ENCODE data around the gene LRPPRC.

LRPPRC gene

DNA sequence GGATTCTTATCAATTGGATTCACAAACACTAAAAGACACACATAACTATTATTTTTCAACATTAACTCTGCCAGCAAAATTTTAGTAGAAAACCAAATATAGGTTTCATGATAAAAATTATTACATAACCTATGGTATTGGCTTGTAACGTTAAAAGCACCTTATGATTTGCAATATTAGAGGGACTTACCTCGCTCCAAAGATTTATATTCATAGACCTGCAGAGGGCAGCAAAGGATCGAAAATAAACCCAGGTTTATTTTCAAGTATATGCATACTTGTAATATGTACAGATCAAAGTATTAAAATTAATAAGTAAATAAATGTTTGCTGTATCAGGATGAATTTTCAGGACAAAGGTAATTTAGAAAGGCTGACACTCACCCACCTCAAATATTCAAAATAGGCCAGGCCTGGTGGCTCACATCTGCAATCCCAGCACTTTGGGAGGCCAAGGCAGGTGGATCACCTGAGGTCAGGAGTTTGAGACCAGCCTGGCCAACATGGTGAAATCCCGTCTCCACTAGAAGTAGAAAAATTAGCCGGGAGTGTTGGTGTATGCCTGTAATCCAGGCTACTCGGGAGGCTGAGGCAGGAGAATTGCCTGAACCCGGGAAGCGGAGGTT lies 45.3 kb downstream of the LRPPRC start:
- Histone ChIP-seq H3K36me3 (ENCODE audit: insufficient read depth, low read length) (peaks cover 85% of the 10 kb centered on the region), H3K9me3 (ENCODE audit: low read length) (no peaks in the 10 kb centered on the region), H3K4me1 (ENCODE audit: insufficient read depth, low read length) (peaks cover 15% of the 10 kb centered on the region), H2AFZ (ENCODE audit: low read depth, low read length) (no peak overlapping the region), H3K4me3 (ENCODE audit: low read length) (no peak overlapping the region), H3K27me3 (ENCODE audit: insufficient read depth, low read length) (no peaks in the 10 kb centered on the region)

DNA sequence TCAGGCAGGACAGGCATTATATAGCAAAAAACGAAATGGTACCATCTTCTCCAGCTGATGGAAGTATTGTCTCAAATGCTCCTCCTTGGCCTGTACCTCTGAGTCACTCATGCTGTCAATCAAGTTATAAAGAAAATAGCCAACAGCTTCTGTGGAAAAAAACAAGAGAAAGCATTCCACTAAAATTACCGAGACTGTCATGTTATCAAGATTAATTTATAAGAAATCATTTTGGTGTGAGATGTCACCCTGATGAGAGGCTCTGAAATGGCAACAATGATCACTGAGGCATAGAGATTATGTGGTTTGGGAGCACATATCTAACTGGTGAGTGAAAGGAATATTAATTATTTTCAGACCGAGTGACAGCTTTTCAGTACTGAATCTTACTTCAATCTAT lies 47.4 kb downstream of the LRPPRC start:
- Histone ChIP-seq H2AFZ (ENCODE audit: low read depth, low read length) (no peak overlapping the region), H3K36me3 (ENCODE audit: insufficient read depth, low read length) (peaks cover 83% of the 10 kb centered on the region), H3K4me1 (ENCODE audit: insufficient read depth, low read length) (peaks cover 15% of the 10 kb centered on the region), H3K4me3 (ENCODE audit: low read length) (no peak overlapping the region), H3K27me3 (ENCODE audit: insufficient read depth, low read length) (no peaks in the 10 kb centered on the region), H3K9me3 (ENCODE audit: low read length) (no peaks in the 10 kb centered on the region)

GRCh38 chr2:43946685-43947084 lies 49.1 kb downstream of the LRPPRC start:
- Histone ChIP-seq H3K9me3 (ENCODE audit: low read length) (no peaks in the 10 kb centered on the region), H3K27me3 (ENCODE audit: insufficient read depth, low read length) (no peaks in the 10 kb centered on the region), H2AFZ (ENCODE audit: low read depth, low read length) (no peak overlapping the region), H3K36me3 (ENCODE audit: insufficient read depth, low read length) (peaks cover 82% of the 10 kb centered on the region), H3K4me1 (ENCODE audit: insufficient read depth, low read length) (peaks cover 15% of the 10 kb centered on the region), H3K4me3 (ENCODE audit: low read length) (no peak overlapping the region)

DNA sequence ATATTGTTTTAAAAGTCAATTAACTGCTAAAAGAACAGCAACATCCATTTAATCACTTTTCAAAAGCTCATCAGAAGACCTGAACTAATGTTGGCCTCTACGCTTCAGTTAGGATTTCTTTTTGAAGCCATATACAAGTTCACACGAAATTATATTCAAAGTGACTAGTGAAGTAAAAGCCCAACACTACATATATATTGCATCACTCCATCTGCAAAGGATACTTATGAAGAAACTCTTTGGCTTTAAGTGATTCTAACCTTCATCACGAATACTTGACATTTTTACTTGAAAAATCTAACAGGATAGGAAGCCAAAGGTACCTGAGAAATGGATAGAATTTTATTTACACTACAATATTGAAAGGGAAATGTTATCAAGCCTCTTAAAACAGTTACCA lies 50.4 kb downstream of the LRPPRC start:
- H3K36me3 ChIP-seq (ENCODE audit: insufficient read depth, low read length), result peaks cover 80% of the 10 kb centered on the region
- no peaks in the 10 kb centered on the region for H3K9me3 ChIP-seq (ENCODE audit: low read length)
- H3K4me3 ChIP-seq (ENCODE audit: low read length), result no peak overlapping the region
- H2AFZ ChIP-seq (ENCODE audit: low read depth, low read length), result no peak overlapping the region
- peaks cover 15% of the 10 kb centered on the region for H3K4me1 ChIP-seq (ENCODE audit: insufficient read depth, low read length)
- H3K27me3 ChIP-seq (ENCODE audit: insufficient read depth, low read length), result no peaks in the 10 kb centered on the region

- Histone ChIP-seq H3K4me1 (ENCODE audit: insufficient read depth, low read length) (peaks cover 15% of the 10 kb centered on the region), H2AFZ (ENCODE audit: low read depth, low read length) (no peak overlapping the region), H3K9me3 (ENCODE audit: low read length) (no peaks in the 10 kb centered on the region), H3K36me3 (ENCODE audit: insufficient read depth, low read length) (peaks cover 83% of the 10 kb centered on the region), H3K4me3 (ENCODE audit: low read length) (no peak overlapping the region), H3K27me3 (ENCODE audit: insufficient read depth, low read length) (no peaks in the 10 kb centered on the region)
Measured at GRCh38 chr2:43944915-43945314, 50.9 kb downstream of the LRPPRC start.

DNA sequence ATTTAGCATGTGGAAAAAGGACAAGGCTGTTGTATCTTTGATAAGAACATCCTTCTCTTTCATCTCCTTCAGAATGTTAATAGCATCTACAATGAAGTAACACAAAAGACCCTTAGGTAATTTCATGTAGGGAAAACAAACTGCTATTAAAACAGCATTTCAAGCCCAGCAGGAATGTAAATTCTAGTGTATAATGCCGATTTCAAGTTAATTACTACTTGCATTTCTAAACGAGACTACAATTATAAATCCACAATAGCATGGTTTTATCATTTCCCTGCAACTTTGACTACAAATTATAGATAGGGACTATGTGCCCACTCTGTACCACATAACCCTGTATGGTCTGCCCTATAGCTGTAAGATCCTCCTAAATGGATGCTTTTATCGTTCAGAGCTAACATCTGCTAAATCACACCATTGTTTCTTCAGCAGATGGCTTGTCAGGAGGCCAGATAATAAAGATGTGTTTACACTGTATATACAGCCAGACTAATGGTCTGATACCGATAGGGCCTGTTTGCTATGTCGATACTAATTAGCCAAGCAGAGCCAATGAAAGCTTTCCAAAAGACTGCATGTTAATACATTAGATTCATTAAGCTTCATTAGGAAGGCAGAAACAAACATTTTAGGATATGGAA lies 51.9 kb downstream of the LRPPRC start:
- Histone ChIP-seq H3K4me1 (ENCODE audit: insufficient read depth, low read length) (peaks cover 13% of the 10 kb centered on the region), H3K9me3 (ENCODE audit: low read length) (no peaks in the 10 kb centered on the region), H3K36me3 (ENCODE audit: insufficient read depth, low read length) (peaks cover 78% of the 10 kb centered on the region), H3K4me3 (ENCODE audit: low read length) (no peak overlapping the region), H2AFZ (ENCODE audit: low read depth, low read length) (no peak overlapping the region), H3K27me3 (ENCODE audit: insufficient read depth, low read length) (no peaks in the 10 kb centered on the region)

- Histone ChIP-seq H3K27me3 (ENCODE audit: insufficient read depth, low read length) (no peaks in the 10 kb centered on the region), H3K36me3 (ENCODE audit: insufficient read depth, low read length) (peaks cover 74% of the 10 kb centered on the region), H2AFZ (ENCODE audit: low read depth, low read length) (no peak overlapping the region), H3K9me3 (ENCODE audit: low read length) (no peaks in the 10 kb centered on the region), H3K4me1 (ENCODE audit: insufficient read depth, low read length) (peaks cover 7% of the 10 kb centered on the region), H3K4me3 (ENCODE audit: low read length) (no peak overlapping the region)
Measured at GRCh38 chr2:43943323-43943722, 52.5 kb downstream of the LRPPRC start.

- Histone ChIP-seq H3K27me3 (ENCODE audit: insufficient read depth, low read length) (no peaks in the 10 kb centered on the region), H3K9me3 (ENCODE audit: low read length) (no peaks in the 10 kb centered on the region), H3K4me1 (ENCODE audit: insufficient read depth, low read length) (peaks cover 3% of the 10 kb centered on the region), H3K36me3 (ENCODE audit: insufficient read depth, low read length) (peaks cover 70% of the 10 kb centered on the region), H2AFZ (ENCODE audit: low read depth, low read length) (no peak overlapping the region), H3K4me3 (ENCODE audit: low read length) (no peak overlapping the region)
Measured at GRCh38 chr2:43942881-43943280, 52.9 kb downstream of the LRPPRC start.

- H3K4me1 ChIP-seq (ENCODE audit: insufficient read depth, low read length), result no peaks in the 10 kb centered on the region
- no peak overlapping the region for H2AFZ ChIP-seq (ENCODE audit: low read depth, low read length)
- H3K9me3 ChIP-seq (ENCODE audit: low read length), result no peaks in the 10 kb centered on the region
- no peak overlapping the region for H3K4me3 ChIP-seq (ENCODE audit: low read length)
- H3K27me3 ChIP-seq (ENCODE audit: insufficient read depth, low read length), result no peaks in the 10 kb centered on the region
- H3K36me3 ChIP-seq (ENCODE audit: insufficient read depth, low read length), result peaks cover 61% of the 10 kb centered on the region
Measured at GRCh38 chr2:43941966-43942365, 53.8 kb downstream of the LRPPRC start.

- Histone ChIP-seq H3K36me3 (ENCODE audit: insufficient read depth, low read length) (peaks cover 59% of the 10 kb centered on the region), H3K9me3 (ENCODE audit: low read length) (no peaks in the 10 kb centered on the region), H3K4me1 (ENCODE audit: insufficient read depth, low read length) (no peaks in the 10 kb centered on the region), H2AFZ (ENCODE audit: low read depth, low read length) (no peak overlapping the region), H3K27me3 (ENCODE audit: insufficient read depth, low read length) (no peaks in the 10 kb centered on the region), H3K4me3 (ENCODE audit: low read length) (no peak overlapping the region)
Measured at GRCh38 chr2:43941359-43941758, 54.4 kb downstream of the LRPPRC start.

- Histone ChIP-seq H2AFZ (ENCODE audit: low read depth, low read length) (no peak overlapping the region), H3K27me3 (ENCODE audit: insufficient read depth, low read length) (no peaks in the 10 kb centered on the region), H3K4me3 (ENCODE audit: low read length) (no peak overlapping the region), H3K36me3 (ENCODE audit: insufficient read depth, low read length) (peaks cover 48% of the 10 kb centered on the region), H3K9me3 (ENCODE audit: low read length) (no peaks in the 10 kb centered on the region), H3K4me1 (ENCODE audit: insufficient read depth, low read length) (no peaks in the 10 kb centered on the region)
Measured at GRCh38 chr2:43939695-43940256, 56.0 kb downstream of the LRPPRC start.

- H3K4me1 ChIP-seq (ENCODE audit: insufficient read depth, low read length), result no peaks in the 10 kb centered on the region
- H2AFZ ChIP-seq (ENCODE audit: low read depth, low read length), result no peak overlapping the region
- no peaks in the 10 kb centered on the region for H3K27me3 ChIP-seq (ENCODE audit: insufficient read depth, low read length)
- H3K4me3 ChIP-seq (ENCODE audit: low read length), result no peak overlapping the region
- no peaks in the 10 kb centered on the region for H3K9me3 ChIP-seq (ENCODE audit: low read length)
- H3K36me3 ChIP-seq (ENCODE audit: insufficient read depth, low read length), result peaks cover 48% of the 10 kb centered on the region
Measured at GRCh38 chr2:43937269-43937820, 58.4 kb downstream of the LRPPRC start.

GRCh38 chr2:43934567-43934966 lies 61.2 kb downstream of the LRPPRC start:
- Histone ChIP-seq H2AFZ (ENCODE audit: low read depth, low read length) (no peak overlapping the region), H3K4me1 (ENCODE audit: insufficient read depth, low read length) (no peaks in the 10 kb centered on the region), H3K36me3 (ENCODE audit: insufficient read depth, low read length) (peaks cover 43% of the 10 kb centered on the region), H3K27me3 (ENCODE audit: insufficient read depth, low read length) (no peaks in the 10 kb centered on the region), H3K4me3 (ENCODE audit: low read length) (no peak overlapping the region), H3K9me3 (ENCODE audit: low read length) (no peaks in the 10 kb centered on the region)

Data from neuron (in vitro differentiated cells).